A549 (cell line): ENCODE results near the gene TRIM41. TPM values are rescaled to one million over a fixed set of nuclear protein-coding genes. Genes with fewer than 3 reads are reported as not detected.
A peak's percentile ranks its signal among the peaks of the same experiment; 100 is the strongest.

ENCODE experiments used
- ATAC-seq, 2 experiments: fragments of 200-7000 bp in 1 of 2; fragments of >200 bp in 1 of 2; cut with Nextera tagmentation in 1 of 2; cut with Tn5 transposase in 1 of 2; 3 replicates each; pipeline versions ENCODE4 v1.8.0 to v1.9.1; 2018 to 2020; ENCODE audit warnings: mild to moderate bottlenecking in 1 of 2, moderate library complexity in 1 of 2
- CTCF ChIA-PET: fragments of 300-600 bp; sonication (Branson Sonifier 250); formaldehyde crosslinking; extraction: SDS; loops from one replicate; lab custom pipeline; 2021; ENCODE audit warnings: antibody characterized with exemption, inconsistent platforms; lab: Yijun Ruan, JAX
- POLR2A ChIA-PET: fragments of 350-600 bp; formaldehyde crosslinking; extraction: SDS; loops from one replicate; lab custom pipeline; 2021; ENCODE audit warnings: antibody characterized with exemption, inconsistent platforms; lab: Yijun Ruan, JAX
- DNase-seq, 2 experiments: peaks; one replicate each; pipeline versions ENCODE4 v3.0.0 to v3.0.0-alpha.2; 2011 to 2016; ENCODE audit warnings: low read depth in 1 of 2, low spot score in 1 of 2
- FAIRE-seq: peaks from 2 replicates; lab custom pipeline; 2011; peaks lifted over from hg19 to GRCh38; lab: Jason Lieb, UNC
- H3K27ac ChIP-seq, 2 experiments: fragments of >200 bp; sonication (Bioruptor Twin); formaldehyde crosslinking; 3 replicates each; pipeline ENCODE4 v1.5.1; 2016 to 2017
- H3K4me1 ChIP-seq: fragments of >200 bp; sonication (Bioruptor Twin); formaldehyde crosslinking; 3 replicates; pipeline ENCODE4 v1.6.1; 2016
- H3K4me2 ChIP-seq: fragments of >200 bp; sonication (Bioruptor Twin); formaldehyde crosslinking; 3 replicates; pipeline ENCODE4 v1.6.1; 2016
- H3K4me3 ChIP-seq: fragments of >200 bp; sonication (Bioruptor Twin); formaldehyde crosslinking; 3 replicates; pipeline ENCODE4 v1.5.1; 2016
- H3K9me3 ChIP-seq: fragments of >200 bp; sonication (Bioruptor Twin); formaldehyde crosslinking; 3 replicates; pipeline ENCODE4 v1.6.1; 2016
- ATOH8 ChIP-seq: fragments of 250-450 bp; sonication (Bioruptor Pico); IDR thresholded peaks from 2 replicates; pipeline ENCODE4 v1.5.0; 2020; ENCODE audit warnings: low read depth, mild to moderate bottlenecking, moderate library complexity
- BHLHE40 ChIP-seq: IDR thresholded peaks from 2 replicates; pipeline ENCODE4 v1.6.1; 2012; ENCODE audit warnings: low read depth, low read length, inconsistent platforms
- CEBPB ChIP-seq, 2 experiments: fragments of >200 bp in 1 of 2; sonication (Bioruptor Twin) in 1 of 2; formaldehyde crosslinking in 1 of 2; IDR thresholded peaks; 2 replicates each; pipeline ENCODE4 v1.6.1; 2012 to 2016
- CHD4 ChIP-seq: fragments of 200-600 bp; sonication (generic); IDR thresholded peaks from 2 replicates; pipeline ENCODE4 v1.6.1; 2016; ENCODE audit warnings: antibody characterized with exemption, mild to moderate bottlenecking, borderline replicate concordance
- EP300 ChIP-seq, 2 experiments: fragments of >200 bp; sonication (Bioruptor Twin); formaldehyde crosslinking; IDR thresholded peaks; 2 replicates in 1 of 2; 3 replicates in 1 of 2; pipeline ENCODE4 v1.6.1; 2016 to 2017
- ESRRA ChIP-seq: fragments of 150-350 bp; IDR thresholded peaks from 2 replicates; pipeline ENCODE4 v1.6.1; 2014; ENCODE audit warnings: mild to moderate bottlenecking, low read length, borderline replicate concordance
- FOSB ChIP-seq: fragments of 250-450 bp; sonication (Bioruptor Pico); IDR thresholded peaks from 2 replicates; pipeline ENCODE4 v1.5.0; 2020; ENCODE audit warnings: mild to moderate bottlenecking, moderate library complexity
- FOSL2 ChIP-seq, 2 experiments: fragments of 450-650 bp in 1 of 2; fragments of >200 bp in 1 of 2; sonication (Bioruptor Twin) in 1 of 2; formaldehyde crosslinking; IDR thresholded peaks; 2 replicates each; pipeline versions ENCODE4 v1.5.0 to v1.6.1; 2016 to 2020; ENCODE audit warnings: mild to moderate bottlenecking in 1 of 2, moderate library complexity in 1 of 2
- GATA3 ChIP-seq: IDR thresholded peaks from 2 replicates; pipeline ENCODE4 v1.6.1; 2012; ENCODE audit warnings: borderline replicate concordance
- HEYL ChIP-seq: fragments of 250-450 bp; sonication (Bioruptor Pico); IDR thresholded peaks from 2 replicates; pipeline ENCODE4 v1.8.0; 2021; ENCODE audit warnings: mild to moderate bottlenecking, moderate library complexity
- KDM1A ChIP-seq: fragments of 200-600 bp; sonication (generic); IDR thresholded peaks from 2 replicates; pipeline ENCODE4 v1.6.1; 2016; ENCODE audit warnings: low read depth, mild to moderate bottlenecking
- MAX ChIP-seq: IDR thresholded peaks from 2 replicates; pipeline ENCODE4 v1.6.1; 2012
- NFE2L2 ChIP-seq: fragments of 150-350 bp; conservative IDR thresholded peaks from 2 replicates; pipeline ENCODE4 v1.6.1; 2014; ENCODE audit warnings: low read length
- NPAS2 ChIP-seq: fragments of 250-450 bp; sonication (Bioruptor Pico); IDR thresholded peaks from 2 replicates; pipeline ENCODE4 v1.8.0; 2022; ENCODE audit warnings: mild to moderate bottlenecking, moderate library complexity, borderline replicate concordance
- NR3C1 ChIP-seq: fragments of >200 bp; sonication (Bioruptor Twin); formaldehyde crosslinking; IDR thresholded peaks from 3 replicates; pipeline ENCODE4 v1.6.1; 2017
- PHF8 ChIP-seq: fragments of 200-600 bp; sonication (generic); IDR thresholded peaks from 2 replicates; pipeline ENCODE4 v1.6.1; 2016; ENCODE audit warnings: low read depth, mild to moderate bottlenecking, antibody characterized with exemption, moderate library complexity, borderline replicate concordance
- POLR2A ChIP-seq: IDR thresholded peaks from 2 replicates; pipeline ENCODE4 v1.6.1; 2012; ENCODE audit warnings: mild to moderate bottlenecking, low read length
- POLR2AphosphoS2 ChIP-seq: conservative IDR thresholded peaks from 2 replicates; pipeline ENCODE4 v1.6.1; 2012; ENCODE audit warnings: low read length, improper control_type of control experiment, inconsistent platforms
- RAD21 ChIP-seq, 2 experiments: fragments of >200 bp in 1 of 2; sonication (Bioruptor Twin) in 1 of 2; formaldehyde crosslinking in 1 of 2; IDR thresholded peaks in 1 of 2; conservative IDR thresholded peaks in 1 of 2; 2 replicates in 1 of 2; 3 replicates in 1 of 2; pipeline ENCODE4 v1.6.1; 2012 to 2018; ENCODE audit warnings: inconsistent platforms in 1 of 2
- RARB ChIP-seq: fragments of 250-450 bp; sonication (Bioruptor Pico); IDR thresholded peaks from 2 replicates; pipeline ENCODE4 v1.8.0; 2021; ENCODE audit warnings: mild to moderate bottlenecking, moderate library complexity
- RCOR1 ChIP-seq: fragments of 150-350 bp; IDR thresholded peaks from 2 replicates; pipeline ENCODE4 v1.6.1; 2014; ENCODE audit warnings: antibody characterized with exemption, low read length, low read depth
- SMC3 ChIP-seq: fragments of >200 bp; sonication (Bioruptor Twin); formaldehyde crosslinking; IDR thresholded peaks from 3 replicates; pipeline ENCODE4 v1.6.1; 2018; ENCODE audit warnings: inconsistent platforms
- SREBF2 ChIP-seq: fragments of 450-650 bp; IDR thresholded peaks from 2 replicates; pipeline ENCODE4 v1.6.1; 2014; ENCODE audit warnings: mild to moderate bottlenecking, moderate library complexity
- TP53 ChIP-seq: fragments of 250-450 bp; sonication (Bioruptor Pico); IDR thresholded peaks from 2 replicates; pipeline ENCODE4 v1.5.0; 2021; ENCODE audit warnings: mild to moderate bottlenecking, moderate library complexity
- USF2 ChIP-seq: fragments of 450-650 bp; IDR thresholded peaks from 2 replicates; pipeline ENCODE4 v1.6.1; 2014; ENCODE audit warnings: antibody characterized with exemption
- ZSCAN20 ChIP-seq: fragments of 250-450 bp; sonication (Bioruptor Pico); IDR thresholded peaks from 2 replicates; pipeline ENCODE4 v1.8.0; 2022; ENCODE audit warnings: mild to moderate bottlenecking, moderate library complexity
- WGBS: methylation state at CpG from one replicate; pipeline ENCODE4 v1.1.6; 2017; ENCODE audit errors: missing lambda C conversion rate; 5-methylcytosine and 5-hydroxymethylcytosine counted together
- polyA plus RNA-seq, 4 experiments: library from polyadenylated mRNA; depleted of rRNA in 3 of 4; stranded (reverse); fragments of >200 nt; fragmentation: RNase III in 1 of 4; extraction: RNeasy Plus Mini Kit Qiagen cat#74134 plus additional on column Dnase treatment in 1 of 4; gene quantifications; 2 replicates in 3 of 4; 3 replicates in 1 of 4; pipeline ENCODE4 v1.2.3, GENCODE V29; 2011 to 2017
- TF ChIP-seq, protein P1 (sequence below): fragments of >200 bp; sonication (Bioruptor Twin); formaldehyde crosslinking; IDR thresholded peaks from 3 replicates; pipeline ENCODE4 v1.6.1; 2016
- TF ChIP-seq, protein P2 (sequence below): IDR thresholded peaks from 2 replicates; pipeline ENCODE4 v1.6.1; 2012; ENCODE audit warnings: low read depth, borderline replicate concordance

The TRIM41 gene
- polyA plus RNA-seq, 2 of the 4 experiments (the other 2 are of a cell fraction) = 22.7 to 32.5 TPM

DNA sequence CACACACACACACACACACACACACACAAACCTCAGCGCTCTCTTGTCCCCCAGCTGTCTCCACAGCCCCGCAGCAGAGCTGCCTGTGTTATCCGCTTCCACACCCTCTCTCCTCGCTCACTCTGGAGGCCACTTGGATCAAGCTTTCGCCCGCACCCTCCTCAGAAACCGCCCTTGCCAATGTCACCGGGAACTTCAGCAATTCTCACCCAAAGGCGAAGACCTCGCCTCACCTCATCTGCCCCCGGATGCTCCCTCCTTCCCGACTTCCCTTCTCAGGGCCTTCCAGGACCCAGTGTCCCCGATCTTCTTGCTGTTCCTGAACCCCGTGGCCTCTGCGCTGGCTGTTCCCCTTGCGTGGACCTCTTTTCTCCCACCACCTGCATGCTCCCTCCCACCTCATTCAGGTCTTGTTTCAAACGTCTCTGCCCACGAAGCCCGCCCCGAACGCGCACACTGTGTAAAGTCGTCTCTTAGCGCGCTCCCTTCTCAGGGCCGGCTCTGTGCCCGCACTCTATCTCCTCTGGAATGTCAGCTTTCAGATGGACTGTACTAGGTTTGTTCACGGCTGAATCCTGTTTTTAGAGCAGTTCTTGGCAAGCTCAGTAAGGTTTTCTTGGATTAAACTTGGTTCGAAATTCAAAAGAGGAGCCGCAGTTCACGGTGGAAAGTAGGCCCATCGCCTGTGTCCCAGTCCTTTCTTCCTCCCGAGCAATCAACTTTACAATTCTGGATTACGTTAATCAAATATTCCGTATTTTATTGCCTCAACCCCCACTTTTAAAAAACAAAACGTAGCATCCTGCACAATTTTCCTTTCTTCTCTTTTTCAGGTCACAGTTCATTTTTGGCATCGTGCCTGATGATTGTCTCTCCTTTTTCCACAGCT lies 17.1 kb upstream of the TRIM41 start:
- DNase-seq (no peak), ATAC-seq (no peak), FAIRE-seq (no peak)
- Histone ChIP-seq H3K4me1 (peaks cover 15% of the 10 kb centered on the region), H3K27ac (peak overlapping the region; percentile 93 to 95), H3K9me3 (no peaks in the 10 kb centered on the region), H3K4me2 (peak overlapping the region; percentile 91), H3K4me3 (peak overlapping the region; percentile 84)
- ChIA-PET POLR2A (interaction anchor here (0.9 to 6.7 kb wide), 6 partner anchors 11 to 29 kb away, joined by 4 to 159 read pairs (median 12); partner anchors contain the start of gene TRIM41), CTCF (interaction anchor here (1.0 to 3.6 kb wide), 6 partner anchors 10 to 21 kb away, joined by 3 to 36 read pairs (median 18); no protein-coding TSS in a partner anchor)
- 83% methylated on average over 37 of the region's 37 CpGs for WGBS
- no peak for TF ChIP-seq KDM1A
- no peak for TF ChIP-seq CEBPB (IDR thresholded peaks at IDR 0.05)
- no peak for TF ChIP-seq RCOR1
- TF ChIP-seq RARB (CRISPR knock-in tag) = no peak
- no peak for TF ChIP-seq EP300 (IDR thresholded peaks at IDR 0.05)
- no peak for TF ChIP-seq HEYL
- TF ChIP-seq, protein P1, sequence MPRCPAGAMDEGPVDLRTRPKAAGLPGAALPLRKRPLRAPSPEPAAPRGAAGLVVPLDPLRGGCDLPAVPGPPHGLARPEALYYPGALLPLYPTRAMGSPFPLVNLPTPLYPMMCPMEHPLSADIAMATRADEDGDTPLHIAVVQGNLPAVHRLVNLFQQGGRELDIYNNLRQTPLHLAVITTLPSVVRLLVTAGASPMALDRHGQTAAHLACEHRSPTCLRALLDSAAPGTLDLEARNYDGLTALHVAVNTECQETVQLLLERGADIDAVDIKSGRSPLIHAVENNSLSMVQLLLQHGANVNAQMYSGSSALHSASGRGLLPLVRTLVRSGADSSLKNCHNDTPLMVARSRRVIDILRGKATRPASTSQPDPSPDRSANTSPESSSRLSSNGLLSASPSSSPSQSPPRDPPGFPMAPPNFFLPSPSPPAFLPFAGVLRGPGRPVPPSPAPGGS = no peak
- TF ChIP-seq TP53 (CRISPR knock-in tag) = no peak

DNA sequence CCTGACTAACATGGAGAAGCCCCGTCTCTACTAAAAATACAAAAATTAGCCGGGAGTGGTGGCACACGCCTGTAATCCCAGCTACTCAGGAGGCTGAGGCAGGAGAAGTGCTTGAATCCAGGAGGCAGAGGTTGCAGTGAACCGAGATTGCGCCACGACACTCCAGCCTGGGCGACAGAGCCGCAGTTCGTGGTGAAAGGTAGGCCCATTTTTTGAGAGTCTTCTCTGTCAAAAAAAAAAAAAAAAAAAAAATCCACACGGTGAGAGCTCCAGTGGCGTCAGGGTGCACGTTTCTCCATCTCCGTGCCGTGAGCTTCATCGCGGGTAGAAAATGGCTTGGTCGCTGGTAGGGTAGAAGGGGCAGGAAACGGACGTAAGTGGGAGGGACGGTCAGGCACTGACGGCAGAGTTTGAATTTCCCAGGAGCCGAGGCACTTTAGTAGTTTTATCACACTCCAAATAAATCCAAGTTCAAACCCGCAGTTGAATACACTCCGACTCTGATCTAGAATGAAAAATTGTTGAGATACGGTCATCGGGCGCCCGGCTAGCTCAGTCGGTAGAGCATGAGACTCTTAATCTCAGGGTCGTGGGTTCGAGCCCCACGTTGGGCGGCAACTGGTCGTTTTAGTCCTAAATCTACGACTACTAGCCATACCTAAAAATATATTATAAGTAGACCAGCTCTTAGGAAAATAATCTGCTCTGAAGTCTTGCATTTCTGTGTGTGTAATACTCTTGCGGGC lies 15.7 kb upstream of the TRIM41 start:
- DNase-seq (peak; percentile 60 to 96), ATAC-seq (peak; percentile 51 to 66), FAIRE-seq (peak; percentile 23)
- ChIA-PET CTCF (interaction anchor here (0.6 to 3.6 kb wide), 12 partner anchors 9 to 476 kb away, joined by 3 to 33 read pairs (median 4); no protein-coding TSS in a partner anchor), POLR2A (interaction anchor here (0.6 to 6.7 kb wide), 9 partner anchors 9 to 401 kb away, joined by 3 to 159 read pairs (median 8); partner anchors contain the start of gene TRIM41)
- Histone ChIP-seq H3K4me1 (peaks cover 15% of the 10 kb centered on the region), H3K9me3 (no peaks in the 10 kb centered on the region), H3K4me2 (peak overlapping the region; percentile 91), H3K4me3 (peak overlapping the region; percentile 54), H3K27ac (peak overlapping the region; percentile 69 to 93)
- under 1% methylated on average over 35 of the region's 36 CpGs for WGBS
- TF ChIP-seq NPAS2 (no peak), PHF8 (0 out of 2 replicates have a peak, but pooled peaks have one; percentile 50), POLR2A (peak; percentile 28), ATOH8 (CRISPR knock-in tag) (no peak), CEBPB (IDR thresholded peaks at IDR 0.05) (peak in 1 of 2 experiments; percentile 52; a peak in 1 of 4 replicates), GATA3 (no peak; the same call in 1 of the 2 replicates), POLR2AphosphoS2 (no peak), SREBF2 (peak; percentile 81), TP53 (CRISPR knock-in tag) (peak; percentile 67; the same call in 1 of the 2 replicates), SMC3 (peak; percentile 42; the same call in 2 of the 3 replicates), NR3C1 (no peak), KDM1A (no peak), CHD4 (no peak), USF2 (no peak), ZSCAN20 (no peak), MAX (peak; percentile 52), BHLHE40 (0 out of 2 replicates have a peak, but pooled peaks have one; percentile 15), FOSL2 (IDR thresholded peaks at IDR 0.05) (no peak), FOSL2 (CRISPR knock-in tag; IDR thresholded peaks at IDR 0.05) (peak; percentile 5; the same call in 1 of the 2 replicates), EP300 (IDR thresholded peaks at IDR 0.05) (no peak), RAD21 (conservative IDR thresholded peaks at IDR 0.05 in 1 of 2, IDR thresholded peaks at IDR 0.05 in 1 of 2) (no peak), FOSB (CRISPR knock-in tag) (peak; percentile 76), NFE2L2 (no peak), ESRRA (no peak)
- TF ChIP-seq, protein P2, sequence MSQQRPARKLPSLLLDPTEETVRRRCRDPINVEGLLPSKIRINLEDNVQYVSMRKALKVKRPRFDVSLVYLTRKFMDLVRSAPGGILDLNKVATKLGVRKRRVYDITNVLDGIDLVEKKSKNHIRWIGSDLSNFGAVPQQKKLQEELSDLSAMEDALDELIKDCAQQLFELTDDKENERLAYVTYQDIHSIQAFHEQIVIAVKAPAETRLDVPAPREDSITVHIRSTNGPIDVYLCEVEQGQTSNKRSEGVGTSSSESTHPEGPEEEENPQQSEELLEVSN = no peak
